Kasumi-1 (cell line): Measurements from ENCODE around the gene WFDC11.
A peak's percentile ranks its signal among the peaks of the same experiment; 100 is the strongest.

ENCODE experiments used
- DNase-seq, 2 experiments: peaks; one replicate each; lab custom pipeline; 2025; lab: John Stamatoyannopoulos, UW

The WFDC11 gene

GRCh38 chr20:45626540-45626939 is 43.5 kb downstream of the WFDC11 start:
- DNase-seq: peak in 1 of 2 experiments; percentile 2

GRCh38 chr20:45621593-45621992 is 48.4 kb downstream of the WFDC11 start:
- no peak for DNase-seq

GRCh38 chr20:45617591-45617990 is 52.4 kb downstream of the WFDC11 start:
- DNase-seq: no peak

GRCh38 chr20:45612314-45612713 is 57.7 kb downstream of the WFDC11 start:
- DNase-seq: no peak

GRCh38 chr20:45611054-45611453 is 59.0 kb downstream of the WFDC11 start:
- DNase-seq: peak; percentile 22 to 23

- DNase-seq: no peak
Measured at GRCh38 chr20:45607810-45608209, 62.2 kb downstream of the WFDC11 start.
